ENCODE data around the gene MAGI1.

Gene MAGI1

GRCh38 chr3:65443739-65444446 lies 594.8 kb downstream of the MAGI1 start:
- DNase-seq: no peak

- DNase-seq: no peak
Observed at GRCh38 chr3:65439641-65440284, 599.0 kb downstream of the MAGI1 start.

DNA sequence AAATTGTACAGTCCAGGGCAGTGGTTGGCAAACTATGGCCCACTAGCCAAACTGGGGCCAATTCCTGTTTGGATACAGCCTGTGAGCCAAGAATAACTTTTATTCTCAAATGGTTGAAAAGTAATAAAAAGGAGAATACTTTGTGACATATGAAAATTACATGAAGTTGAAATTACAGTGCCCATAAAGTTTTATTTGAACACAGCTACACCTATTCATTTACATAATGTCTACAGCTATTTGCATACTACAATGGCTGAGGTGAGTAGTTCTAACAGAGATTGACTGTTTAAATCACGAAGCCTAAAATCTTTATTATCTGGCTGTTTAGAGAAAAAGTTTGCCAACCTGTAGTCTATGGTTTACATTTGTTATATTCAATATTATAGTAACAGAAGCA lies 600.1 kb downstream of the MAGI1 start:
- DNase-seq: no peak

DNA sequence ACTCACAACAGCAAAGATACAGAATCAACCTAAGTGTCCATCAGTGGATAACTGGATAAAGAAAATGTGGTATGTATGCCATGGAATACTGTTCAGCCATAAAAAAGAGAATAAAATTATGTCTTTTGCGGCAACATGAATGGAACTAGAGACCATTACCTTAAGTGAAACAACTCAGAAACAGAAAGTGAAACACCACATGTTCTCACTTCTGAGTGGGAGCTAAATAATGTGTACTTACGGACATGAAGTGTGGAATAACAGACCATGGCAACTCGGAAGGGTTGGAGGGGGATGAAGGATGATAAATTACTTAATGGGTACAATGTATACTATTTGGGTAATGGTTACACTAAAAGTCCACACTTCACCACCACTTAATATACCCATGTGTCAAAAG lies 600.6 kb downstream of the MAGI1 start:
- DNase-seq: no peak

DNA sequence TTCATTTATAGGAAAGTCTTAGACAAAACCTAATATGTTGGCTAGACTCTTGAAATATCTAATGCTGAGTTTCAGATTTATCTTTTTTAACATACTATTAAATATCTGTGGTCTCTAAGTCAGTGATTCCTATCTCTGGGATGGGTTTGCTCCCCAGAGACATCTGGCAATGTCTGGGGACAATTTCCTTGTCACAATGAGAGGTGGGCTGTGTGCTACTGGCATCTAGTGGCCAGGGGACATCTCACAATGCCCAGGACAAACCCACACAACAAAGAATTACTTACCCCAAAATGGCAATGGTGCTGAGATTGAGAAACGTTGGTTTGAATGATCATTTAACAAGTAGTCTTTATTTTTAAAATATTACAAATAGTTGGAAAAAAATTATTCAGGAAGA lies 602.1 kb downstream of the MAGI1 start:
- no peak for DNase-seq

GRCh38 chr3:65433480-65433879 lies 605.2 kb downstream of the MAGI1 start:
- no peak for DNase-seq

GRCh38 chr3:65432388-65433003 lies 606.2 kb downstream of the MAGI1 start:
- DNase-seq: no peak

- DNase-seq: no peak
Observed at GRCh38 chr3:65425880-65426279, 612.8 kb downstream of the MAGI1 start.

DNA sequence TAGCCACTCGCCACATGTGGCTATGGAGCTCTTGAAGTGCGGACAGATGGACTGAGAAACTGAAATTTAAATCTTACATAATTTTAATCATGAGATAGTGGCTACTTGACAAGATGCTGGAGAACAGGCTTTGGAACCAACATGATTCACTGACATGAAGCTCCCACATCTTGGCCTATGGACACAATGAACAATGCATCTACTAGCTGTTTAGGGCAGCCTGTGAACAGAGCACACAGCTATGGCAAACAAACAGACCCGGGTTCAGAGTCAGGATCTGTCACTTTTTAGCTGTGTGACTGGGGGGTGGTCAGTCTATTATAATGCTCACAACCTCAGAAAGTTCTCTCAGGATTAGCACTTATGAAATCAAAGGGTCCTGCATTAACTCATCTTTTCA lies 616.6 kb downstream of the MAGI1 start:
- DNase-seq: no peak

- no peak for DNase-seq
Observed at GRCh38 chr3:65419233-65419632, 619.5 kb downstream of the MAGI1 start.

GRCh38 chr3:65413891-65414290 lies 624.8 kb downstream of the MAGI1 start:
- no peak for DNase-seq

DNA sequence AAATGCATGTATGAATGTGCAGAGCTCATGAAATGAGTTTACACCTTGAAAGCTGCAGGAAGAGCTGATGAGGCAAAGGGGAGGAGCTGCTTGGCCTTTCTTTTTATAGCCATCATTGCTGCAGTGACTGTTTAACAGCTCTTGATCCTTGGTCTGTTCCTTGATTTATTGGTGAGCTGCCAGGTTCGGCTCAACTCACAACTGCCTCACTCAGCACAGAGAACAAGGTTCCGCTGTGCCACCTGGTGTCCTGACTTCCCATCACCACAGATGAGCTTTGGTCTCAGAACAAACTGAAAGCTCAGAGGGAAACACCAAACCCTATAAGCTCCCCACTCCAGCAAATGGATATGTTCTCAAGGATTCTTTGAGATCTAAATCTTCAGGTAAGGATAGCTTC lies 626.1 kb downstream of the MAGI1 start:
- DNase-seq: peak; percentile 48

- no peak for DNase-seq
Observed at GRCh38 chr3:65411367-65411766, 627.4 kb downstream of the MAGI1 start.

- DNase-seq: no peak
Observed at GRCh38 chr3:65409176-65409569, 629.5 kb downstream of the MAGI1 start.

DNA sequence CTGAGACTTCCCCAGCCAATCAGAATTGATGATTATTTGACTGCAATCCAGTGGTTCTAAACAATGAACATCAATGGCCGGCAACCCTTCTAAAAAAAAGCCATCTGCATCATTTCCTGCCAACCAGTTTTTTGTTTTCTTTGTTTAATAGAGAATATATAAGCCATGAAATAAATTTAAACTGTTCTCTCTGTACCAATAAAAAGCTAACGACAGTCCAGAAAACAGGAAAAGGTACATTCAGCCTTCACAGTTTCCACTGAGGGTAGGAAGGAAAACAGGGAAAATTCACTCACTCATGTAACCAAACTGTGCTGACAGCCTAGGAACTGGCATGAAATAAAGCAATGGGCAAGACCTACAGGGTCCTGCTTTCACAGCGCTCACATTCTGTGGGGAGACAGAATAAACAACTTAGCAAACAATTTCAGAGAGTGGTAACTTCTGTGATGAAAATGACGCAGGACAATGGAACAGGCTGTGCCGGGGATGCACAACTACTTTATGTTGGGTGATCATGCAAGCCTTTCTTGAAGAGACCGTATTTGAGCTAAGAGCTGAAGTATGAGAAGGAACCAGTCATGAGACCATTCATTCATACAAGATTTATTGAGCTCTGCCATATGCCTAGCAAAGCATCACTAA lies 630.1 kb downstream of the MAGI1 start:
- DNase-seq: no peak

DNA sequence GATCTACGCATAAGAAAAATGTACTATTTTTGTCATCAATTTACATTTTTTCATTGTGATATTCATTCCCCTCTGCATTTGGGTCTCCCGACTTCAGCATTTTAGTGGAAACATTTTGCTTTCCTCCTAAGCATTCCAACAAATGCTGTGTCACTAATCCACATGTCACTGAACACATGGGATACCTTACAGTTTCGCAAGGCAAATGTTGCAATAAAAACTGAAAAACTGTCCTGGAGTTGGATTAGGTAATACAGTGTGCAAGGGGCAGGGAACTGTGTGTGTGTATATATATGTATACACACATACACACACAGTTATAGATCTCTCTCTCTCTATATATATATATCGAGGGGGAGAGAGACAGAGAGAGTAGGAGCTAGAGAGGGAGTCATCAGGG lies 632.2 kb downstream of the MAGI1 start:
- DNase-seq: no peak

- DNase-seq: no peak
Observed at GRCh38 chr3:65402597-65402996, 636.1 kb downstream of the MAGI1 start.

DNA sequence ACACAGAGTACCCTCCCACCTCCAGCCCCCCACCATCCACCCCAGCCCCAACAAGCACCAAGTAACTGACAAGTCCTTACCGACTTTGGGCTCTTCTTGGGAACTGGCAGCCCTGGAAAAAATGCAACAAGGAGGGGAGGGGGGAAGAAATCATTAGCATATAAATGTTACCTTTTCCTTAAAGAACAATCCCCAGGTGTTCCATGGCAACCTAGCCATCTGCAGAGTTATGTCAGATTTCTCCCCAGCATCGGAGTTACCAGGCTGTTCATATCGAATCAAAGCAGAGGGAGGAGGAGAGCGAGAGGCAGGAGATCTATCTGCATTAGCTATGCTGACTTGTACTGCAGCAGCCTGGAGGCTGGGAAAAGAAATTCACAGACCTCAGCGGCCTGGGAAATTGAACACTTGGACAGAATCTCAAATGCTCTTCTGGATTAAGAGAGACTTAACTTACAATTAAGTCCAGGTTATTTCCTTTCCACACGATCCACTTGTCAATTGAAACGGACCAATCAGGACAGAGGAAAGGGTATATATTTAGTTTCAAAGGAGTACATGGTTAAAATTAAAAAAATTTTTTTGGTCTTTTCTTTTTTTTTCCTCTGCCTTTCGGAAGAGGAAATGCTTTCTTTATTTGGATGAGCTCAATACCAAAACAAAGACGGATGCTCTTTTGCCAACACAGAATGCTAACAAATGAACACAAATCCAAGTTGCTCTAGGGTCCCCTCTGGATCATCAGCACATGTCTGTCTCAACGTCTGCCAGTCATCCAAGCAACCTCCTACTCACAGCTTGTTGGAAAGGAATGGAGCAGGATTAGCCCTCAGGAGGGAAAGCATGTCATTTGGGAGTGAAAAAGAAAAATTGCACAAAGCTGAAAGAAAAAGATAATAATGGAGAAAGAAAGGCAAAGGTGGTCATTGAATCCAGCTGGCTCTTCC lies 637.1 kb downstream of the MAGI1 start:
- no peak for DNase-seq

DNA sequence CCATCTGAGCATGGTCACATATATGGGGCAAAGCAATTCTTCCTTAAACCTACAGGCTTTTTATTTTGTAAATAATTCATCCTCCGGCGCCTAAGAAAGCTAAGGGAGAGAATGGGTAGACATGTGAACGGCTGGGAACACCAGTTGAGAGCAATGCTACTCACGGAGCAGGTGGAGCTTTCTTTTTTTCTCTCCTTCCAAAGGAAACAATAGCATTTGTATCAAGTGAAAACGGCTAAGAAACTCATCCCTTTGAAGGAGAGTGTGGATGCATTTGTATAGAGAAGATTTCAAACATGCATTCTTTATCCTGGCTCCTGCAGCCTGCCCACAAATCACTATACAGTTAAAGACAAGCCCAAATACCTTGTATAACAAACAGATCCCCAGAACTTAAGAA lies 637.8 kb downstream of the MAGI1 start:
- no peak for DNase-seq

DNA sequence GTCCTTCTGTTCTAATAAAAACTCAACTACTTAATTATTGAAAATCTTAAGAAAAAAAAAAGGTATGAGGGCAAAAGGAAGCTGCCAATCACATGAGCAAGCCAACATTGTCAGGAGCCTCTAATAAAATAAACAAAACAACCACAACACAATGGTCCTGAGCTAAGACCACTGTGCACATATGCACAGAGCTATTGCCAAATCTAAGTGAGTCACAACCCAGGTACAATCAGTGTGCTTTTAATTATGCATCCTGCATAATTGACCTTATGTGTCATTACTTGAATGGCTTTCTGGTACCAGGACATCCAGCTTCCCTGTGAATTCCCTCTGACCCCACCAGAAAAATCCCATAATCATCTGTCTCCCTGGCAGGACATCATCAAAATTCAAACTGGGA lies 639.8 kb downstream of the MAGI1 start:
- DNase-seq: no peak

DNA sequence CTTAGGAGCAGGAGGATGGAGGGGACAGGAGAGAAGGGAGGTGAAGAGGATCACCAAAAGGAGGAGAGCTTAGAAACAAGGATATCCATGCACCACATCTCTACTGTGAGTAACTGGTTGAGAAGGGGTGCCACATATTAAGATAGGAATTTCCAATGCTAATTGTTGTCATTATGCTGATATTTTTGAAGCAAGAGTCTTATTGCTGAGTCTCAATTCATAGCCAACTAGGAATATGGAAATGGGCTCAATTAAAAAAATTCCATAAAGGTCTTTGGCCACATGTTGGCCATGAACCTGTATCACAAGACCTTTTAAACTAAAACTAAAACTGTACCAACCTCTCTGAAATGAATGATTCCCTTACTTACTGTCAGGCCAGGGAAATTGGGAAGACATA lies 642.6 kb downstream of the MAGI1 start:
- no peak for DNase-seq

DNA sequence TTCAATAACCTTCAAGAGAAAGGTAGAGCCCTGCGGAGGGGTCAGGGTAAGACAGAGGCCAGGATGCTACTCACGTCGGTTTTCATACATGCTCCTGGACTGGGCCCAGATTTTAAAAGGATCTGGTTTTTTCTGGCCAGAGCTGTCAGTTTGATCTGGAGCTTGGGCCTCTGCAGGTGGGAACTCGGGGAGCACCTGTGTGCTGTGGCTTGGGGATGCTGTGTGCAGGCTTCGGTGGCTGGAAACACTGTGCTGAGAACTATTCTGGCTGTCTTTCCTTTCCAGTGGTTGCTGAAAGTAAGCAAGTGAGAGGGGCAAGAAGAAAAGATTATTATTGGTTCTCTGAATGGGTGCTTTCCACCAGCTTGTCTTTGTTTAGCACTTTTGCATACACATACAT lies 647.6 kb downstream of the MAGI1 start:
- DNase-seq: no peak

- no peak for DNase-seq
Observed at GRCh38 chr3:65385805-65386204, 652.9 kb downstream of the MAGI1 start.

All from DMS79 (cell line).